Stimulated activated CD4-positive, alpha-beta T cell treated with anti-CD3 and anti-CD28 coated beads, TNF-alpha, amount 100 ng/mL, for 4 hours (primary cell): Measurements from ENCODE around the gene CHST3.

Source experiments
- DNase-seq, 3 experiments: peaks; one replicate each; pipeline ENCODE4 v3.0.0-alpha.2; 2020; ENCODE audit warnings: low read depth in 3 of 3

Gene CHST3

GRCh38 chr10:72010234-72010973 is 46.2 kb downstream of the CHST3 start:
- DNase-seq: no peak

GRCh38 chr10:72011016-72011415 is 46.8 kb downstream of the CHST3 start:
- no peak for DNase-seq

- DNase-seq: no peak
These were observed 47.3 kb downstream of the CHST3 start for GRCh38 chr10:72011468-72011867.

DNA sequence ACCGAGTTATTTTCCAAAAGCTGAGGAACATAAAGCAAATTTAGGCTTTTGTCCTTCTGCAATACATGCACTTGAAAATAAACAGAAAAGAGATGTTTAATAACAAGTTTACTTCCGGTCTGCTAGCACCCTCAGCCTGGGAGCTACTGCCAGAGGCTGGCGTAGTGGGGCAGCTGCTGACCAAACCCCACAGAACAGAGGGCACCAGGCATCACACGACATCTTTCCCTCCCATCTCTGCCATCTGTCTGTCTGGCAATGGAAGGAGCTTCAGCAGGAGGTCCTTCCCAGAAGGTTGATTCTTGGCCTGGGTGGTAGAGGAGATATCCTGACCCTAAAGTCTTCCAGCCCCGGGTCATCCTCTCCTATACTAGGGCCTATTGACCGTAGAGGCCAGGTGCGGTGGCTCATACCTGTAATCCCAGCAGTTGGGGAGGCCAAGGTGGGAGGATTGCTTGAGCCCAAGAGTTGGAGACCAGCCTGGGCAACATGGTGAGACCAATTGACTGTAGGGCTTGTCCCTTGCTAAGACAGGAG is 47.8 kb downstream of the CHST3 start:
- no peak for DNase-seq

GRCh38 chr10:72012796-72013195 is 48.6 kb downstream of the CHST3 start:
- no peak for DNase-seq

DNA sequence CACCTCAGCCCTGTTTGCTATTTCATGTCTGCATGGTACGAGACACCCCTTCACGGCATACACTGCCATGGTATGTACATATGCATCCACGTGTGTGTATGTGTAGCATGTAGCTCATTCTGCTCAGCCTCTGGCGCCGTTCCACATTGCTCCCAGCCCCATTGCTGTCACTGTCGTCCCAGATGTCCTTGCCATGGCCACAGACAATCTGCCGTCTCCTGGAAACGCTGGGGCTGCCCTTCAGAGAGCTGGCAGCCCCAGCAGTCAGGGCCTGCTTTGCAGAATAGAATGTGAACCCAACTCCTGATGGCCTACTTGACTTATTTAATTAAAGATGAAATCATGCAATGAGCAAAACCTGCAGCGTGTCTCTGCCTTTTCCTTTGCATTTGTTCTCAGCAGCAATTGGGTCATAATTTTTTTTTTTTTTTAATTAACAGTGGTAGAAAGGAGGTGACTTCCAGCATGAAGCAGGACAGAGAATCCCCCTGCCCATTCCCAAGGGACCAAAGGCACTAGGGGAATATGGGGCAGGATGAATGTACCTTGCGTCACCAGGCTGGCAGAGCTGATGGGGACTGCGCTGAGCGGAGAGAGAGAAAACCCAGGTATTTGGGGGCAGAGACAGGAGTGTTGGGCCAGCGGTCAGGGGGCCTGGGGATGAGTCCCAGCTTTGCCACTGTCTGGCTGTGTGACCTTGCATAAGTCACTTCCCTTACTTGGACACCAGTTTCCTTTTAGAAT is 49.2 kb downstream of the CHST3 start:
- DNase-seq: no peak

DNA sequence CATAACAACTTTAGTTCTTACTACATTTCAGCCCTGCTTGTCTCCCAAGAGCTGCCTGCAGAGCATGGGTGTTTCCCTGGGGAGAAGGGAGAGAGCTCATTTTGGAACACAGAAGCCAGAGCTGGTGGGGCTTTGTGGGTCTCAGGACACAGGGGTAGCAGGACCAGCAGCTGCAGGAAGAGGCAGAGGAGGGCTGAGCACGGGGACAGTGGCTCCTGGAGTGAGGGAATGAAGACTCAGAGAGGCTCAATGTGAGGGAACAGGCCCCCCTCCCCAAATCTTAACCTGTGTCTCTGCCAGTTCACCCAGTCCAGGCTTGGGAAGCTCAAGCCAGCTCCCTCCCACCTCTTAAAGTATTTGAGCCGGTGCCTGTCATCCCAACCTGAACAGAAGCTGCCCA is 50.0 kb downstream of the CHST3 start:
- no peak for DNase-seq

GRCh38 chr10:72014785-72015480 is 50.7 kb downstream of the CHST3 start:
- DNase-seq: no peak

- no peak for DNase-seq
These were observed 51.6 kb downstream of the CHST3 start for GRCh38 chr10:72015841-72016240.

- no peak for DNase-seq
These were observed 52.6 kb downstream of the CHST3 start for GRCh38 chr10:72016608-72017300.

DNA sequence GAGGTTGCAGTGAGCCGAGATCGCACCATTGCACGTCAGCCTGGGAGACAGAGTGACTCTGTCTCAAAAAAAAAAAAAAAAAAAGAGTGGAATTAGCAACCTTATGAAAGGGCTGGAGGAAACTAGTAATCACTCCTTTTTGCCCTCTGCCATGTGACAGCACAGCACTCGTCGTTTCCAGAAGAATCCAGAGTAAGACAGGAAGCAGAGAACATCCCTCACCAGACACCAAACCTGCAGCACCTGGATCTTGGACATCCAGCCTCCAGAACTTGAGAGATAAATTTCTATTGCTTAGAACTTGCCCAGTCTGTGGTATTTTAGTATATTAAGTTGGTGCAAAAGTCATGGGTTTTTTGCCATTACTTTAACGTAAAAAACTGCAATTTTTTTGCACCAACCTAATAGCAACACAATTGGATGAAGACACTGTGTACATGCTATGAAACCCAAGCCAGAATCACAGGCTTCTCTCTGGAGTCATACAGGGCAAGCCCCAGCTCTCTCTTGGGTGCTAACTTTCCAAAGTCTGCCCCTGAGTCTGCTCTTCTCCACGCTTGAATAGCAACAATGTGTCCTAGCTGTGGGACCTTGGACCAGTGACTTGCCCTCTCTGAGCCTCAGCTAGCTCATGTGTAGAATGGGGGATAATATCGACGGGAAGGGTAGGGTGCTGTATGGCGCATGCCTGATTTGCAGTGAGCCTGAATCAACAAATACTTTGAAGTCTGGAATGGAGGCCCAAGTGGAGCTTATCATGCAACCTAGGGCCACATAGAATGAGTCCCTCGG is 55.1 kb downstream of the CHST3 start:
- no peak for DNase-seq

DNA sequence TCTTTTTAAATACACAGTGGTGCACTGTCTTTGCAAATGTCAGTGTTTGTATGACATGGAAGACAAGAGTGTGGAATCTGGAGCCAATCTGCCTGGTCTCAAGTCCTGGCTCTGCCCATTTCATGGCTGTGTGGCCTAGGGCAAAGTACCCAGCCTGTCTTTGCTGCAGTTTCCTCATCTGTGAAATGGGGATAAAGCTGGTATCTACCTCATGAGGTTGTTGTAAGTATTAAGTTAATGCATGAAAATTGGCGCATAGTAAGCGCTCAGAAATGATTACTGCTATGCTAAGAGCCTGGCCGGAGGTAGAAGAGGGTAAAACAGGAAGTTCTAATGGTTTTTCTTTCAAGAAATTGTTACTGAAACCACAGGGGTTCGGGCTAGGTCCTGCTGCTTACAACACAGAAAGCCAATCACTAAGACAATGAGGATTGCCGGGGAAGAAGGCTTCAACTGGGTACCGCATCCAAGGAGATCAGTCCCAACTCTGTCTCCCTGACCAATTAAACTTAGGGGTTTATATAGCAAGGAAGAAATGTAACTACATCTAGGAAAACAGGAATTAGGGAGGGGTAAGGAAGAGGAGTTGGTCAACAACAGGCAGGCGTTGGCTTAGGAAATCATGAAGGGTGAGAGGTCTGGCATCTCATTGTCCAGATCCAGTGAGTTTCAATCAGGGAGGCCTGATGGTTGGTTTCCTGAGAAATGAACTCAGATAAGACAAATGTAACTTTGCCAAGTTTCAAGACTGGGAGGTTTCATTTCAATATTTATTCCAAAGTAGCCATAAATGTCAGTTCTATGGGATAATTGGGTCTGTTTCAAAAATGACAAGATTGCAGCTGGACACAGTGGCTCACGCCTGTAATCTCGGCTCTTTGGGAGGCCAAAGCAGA is 57.0 kb downstream of the CHST3 start:
- DNase-seq: no peak

DNA sequence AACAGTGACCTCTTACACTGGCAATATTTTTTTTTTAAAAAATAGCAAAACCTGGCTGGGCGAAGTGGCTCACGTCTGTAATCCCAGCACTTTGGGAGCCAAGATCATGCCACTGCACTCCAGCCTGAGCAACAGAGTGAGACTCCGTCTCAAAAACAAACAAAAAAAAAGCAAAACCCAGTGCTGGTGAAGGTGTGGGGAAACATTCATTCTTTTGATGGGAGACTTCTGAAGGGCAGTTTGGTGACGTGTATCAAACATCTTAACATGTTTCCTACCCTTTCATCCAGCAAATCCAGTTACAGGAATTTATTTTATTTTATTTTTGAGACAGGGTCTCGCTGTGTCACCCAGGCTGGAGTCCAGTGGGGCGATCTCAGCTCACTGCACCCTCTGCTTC is 58.0 kb downstream of the CHST3 start:
- no peak for DNase-seq

- no peak for DNase-seq
These were observed 60.4 kb downstream of the CHST3 start for GRCh38 chr10:72024596-72024995.

DNA sequence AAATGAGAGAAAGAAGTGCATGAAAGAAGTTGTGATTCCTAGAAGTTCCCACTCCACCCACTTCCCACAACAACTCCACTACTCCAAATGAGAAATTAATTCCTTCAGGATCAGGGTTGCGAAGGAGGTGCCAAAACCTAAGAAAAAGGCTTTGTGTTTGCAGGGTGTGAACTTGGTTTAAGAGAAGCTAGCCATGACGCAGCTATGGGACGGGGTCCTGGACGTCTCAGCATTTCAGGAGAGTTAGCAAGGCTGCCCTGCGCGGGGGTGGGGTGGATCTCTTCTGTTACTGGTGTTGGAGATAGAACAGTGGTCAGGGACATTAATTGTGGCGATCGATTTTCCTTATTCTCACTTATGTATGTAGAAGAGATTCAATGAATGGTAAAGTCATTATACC is 61.2 kb downstream of the CHST3 start:
- no peak for DNase-seq

DNA sequence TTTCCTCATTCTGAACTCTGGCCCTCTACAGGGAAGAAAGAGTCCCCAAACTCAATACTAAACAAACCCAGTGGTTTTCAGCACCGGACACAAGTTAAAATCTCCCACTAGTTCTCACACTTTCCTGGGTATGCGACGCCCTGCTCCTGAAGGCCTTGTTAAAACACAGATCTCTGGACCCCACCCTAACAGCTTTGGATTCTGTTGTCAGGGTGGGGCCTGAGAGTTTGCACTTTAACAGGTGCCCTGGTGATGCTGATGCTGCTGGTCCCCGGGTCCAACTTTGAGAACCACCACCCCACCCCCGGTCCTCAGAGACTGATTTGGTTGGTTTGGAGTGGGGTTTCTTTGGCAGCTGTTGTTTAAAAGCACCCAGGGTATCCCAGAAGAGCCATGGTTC is 61.6 kb downstream of the CHST3 start:
- no peak for DNase-seq

DNA sequence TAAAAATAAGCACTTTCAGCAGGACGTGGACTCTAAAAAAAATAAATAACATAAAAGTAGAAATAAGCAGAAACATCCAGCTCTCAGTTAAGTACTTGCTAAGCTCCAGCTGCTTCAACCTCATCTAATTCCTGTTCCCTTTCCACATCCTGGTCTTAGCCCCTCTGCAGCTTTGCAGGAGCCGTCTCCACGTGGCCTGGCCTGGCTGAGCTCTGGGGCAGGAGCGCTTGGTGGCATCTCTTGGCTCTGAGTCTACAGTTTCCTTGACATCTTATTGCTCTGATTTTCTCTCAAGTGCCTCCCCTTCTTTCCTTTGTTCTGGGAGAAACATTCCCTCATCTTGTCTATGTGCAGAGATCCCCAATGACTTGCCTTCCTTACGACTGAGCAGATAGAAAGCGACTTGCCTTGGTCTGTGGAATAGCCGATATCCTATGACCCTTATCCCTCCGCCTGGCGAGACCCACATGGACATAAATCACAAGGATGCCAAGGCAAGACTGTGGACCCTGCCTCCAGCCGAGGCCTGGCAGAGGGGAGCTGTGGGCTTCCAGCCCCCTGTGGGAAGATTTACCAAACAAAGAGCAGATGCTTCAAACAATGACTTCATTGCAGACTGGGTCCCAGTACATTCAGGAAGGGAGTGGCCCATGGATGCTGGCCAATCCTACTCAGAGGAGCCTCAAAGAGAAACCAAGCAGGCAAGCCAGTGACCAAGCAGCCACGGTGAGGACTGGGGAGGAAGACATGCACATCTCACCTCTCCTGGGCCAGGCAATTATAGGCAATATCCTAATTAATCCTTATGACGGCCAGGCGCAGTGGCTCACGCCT is 62.3 kb downstream of the CHST3 start:
- DNase-seq: no peak

DNA sequence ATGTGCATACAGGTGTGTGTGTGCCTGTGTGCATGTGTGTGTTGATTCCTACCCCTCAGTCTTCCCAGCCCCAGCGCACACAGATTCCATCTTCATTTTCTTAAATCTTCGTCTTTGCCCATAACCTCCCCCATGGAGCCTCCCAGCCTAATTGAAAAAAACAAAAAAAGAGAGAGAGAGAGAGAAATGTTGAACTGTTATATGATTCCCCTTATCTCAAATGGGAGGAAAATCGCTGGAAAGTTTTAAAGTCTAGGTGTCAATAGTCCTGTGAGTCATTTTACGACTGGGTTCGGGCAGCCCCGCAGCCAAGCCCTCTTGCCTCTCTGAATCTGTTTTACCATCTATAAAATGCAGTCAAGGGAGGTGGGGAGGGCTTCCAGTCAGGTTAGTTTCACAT is 63.3 kb downstream of the CHST3 start:
- no peak for DNase-seq

DNA sequence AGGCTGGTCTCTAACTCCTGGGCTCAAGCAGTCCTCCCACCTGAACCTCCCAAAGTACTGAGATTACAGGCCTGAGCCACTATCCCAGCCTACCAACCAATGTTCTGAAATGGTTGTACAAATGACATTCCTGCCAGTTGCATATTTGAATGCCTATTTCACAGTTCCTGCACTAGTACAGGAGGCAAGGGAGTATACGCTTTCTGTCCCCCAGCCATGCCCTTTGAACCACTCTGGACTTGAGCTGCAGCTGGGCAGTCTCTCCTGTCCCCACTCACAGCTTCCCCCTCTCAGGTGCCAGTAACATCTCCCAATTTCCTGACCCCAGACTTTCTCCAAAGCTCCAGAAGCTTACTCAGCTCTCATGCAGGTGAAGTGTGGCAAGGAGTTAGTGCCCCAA is 65.2 kb downstream of the CHST3 start:
- no peak for DNase-seq
